ENCODE measurements around the gene STRA8.

The STRA8 gene

DNA sequence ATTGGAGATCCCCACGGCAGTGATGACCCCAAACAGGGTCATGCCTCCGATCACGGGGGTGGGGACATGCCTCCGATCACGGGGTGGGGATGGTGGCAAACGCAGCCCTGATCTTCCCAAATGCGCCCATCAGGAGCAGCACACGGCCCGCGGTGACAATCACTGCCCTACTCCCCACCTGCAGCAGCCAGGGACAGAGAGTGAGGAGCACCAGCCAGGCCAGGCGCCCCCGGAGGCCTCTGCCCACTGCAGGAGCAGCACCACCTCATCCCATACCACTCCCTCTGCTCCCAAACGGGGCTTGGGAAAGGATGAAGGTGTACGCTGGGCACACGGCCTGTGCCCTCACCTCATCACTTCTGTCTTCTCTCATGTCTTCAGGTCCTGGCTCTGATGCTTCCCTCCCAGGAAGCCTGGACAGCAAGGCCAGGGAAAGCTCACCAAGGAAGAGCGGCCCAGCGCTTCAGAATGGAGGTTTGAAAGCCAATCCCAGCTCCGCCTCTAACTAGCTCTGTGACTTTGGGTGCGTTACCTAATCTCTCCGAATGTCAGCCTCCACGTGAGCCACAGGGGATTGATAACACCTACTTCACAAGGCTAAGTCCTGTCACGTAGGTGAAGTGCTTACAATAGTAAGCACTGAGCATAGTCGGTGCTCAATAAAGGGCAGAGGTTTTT lies 37.1 kb downstream of the STRA8 start:
- no peak for DNase-seq (ENCODE audit: low read depth)

DNA sequence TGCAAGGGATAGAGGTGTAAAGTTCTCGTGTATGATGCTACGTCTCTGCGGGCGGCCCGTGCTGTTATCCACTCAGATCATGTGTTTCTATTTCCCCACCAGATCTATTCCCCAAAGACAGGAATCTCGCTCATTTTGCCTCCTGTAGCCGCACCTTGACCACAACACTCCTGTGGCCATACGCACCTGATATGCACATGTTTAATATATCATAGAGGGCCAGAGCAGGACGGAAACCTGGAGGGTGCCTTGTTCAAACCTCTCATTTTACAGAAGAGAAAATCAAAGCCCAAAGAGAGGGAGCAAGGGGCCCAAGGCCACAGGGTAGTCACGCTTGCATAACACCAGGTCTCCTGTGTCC lies 37.6 kb downstream of the STRA8 start:
- DNase-seq (ENCODE audit: low read depth): no peak

DNA sequence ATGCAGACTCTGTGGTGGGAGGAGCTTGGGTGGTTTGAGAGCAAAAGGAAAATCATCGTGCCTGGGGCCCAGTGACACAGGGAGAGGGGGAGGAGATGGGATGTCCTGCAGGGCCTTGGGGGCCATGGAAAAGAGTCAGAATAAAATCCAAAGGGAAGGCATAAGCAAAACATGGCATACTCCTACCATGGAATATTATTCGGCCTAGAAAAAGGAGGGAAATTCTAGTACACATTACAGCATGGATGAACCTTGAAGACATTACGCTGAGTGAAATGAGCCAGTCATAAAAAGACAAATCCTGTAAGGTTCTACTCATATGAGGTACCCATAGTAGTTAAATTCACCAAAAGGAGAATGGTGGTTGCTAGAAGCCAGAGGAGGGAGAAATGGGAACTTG lies 38.7 kb downstream of the STRA8 start:
- no peak for DNase-seq (ENCODE audit: low read depth)

DNA sequence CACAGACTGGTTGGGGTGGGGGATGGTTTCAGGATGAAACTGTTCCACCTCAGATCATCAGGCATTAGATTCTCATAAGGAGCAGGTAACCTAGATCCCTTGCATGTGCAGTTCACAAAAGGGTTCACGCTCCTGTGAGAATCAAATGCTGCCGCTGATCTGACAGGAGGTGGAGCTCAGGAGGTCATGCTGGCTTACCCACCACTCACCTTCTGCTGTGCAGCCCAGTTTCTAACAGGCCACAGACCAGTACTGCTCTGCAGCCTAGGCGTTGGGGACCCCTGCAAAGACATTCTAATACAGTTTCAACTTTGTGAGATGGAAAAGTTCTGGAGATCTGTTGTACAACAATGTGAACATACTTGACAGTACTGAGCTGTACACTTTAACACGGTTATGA lies 39.9 kb downstream of the STRA8 start:
- DNase-seq (ENCODE audit: low read depth): no peak

DNA sequence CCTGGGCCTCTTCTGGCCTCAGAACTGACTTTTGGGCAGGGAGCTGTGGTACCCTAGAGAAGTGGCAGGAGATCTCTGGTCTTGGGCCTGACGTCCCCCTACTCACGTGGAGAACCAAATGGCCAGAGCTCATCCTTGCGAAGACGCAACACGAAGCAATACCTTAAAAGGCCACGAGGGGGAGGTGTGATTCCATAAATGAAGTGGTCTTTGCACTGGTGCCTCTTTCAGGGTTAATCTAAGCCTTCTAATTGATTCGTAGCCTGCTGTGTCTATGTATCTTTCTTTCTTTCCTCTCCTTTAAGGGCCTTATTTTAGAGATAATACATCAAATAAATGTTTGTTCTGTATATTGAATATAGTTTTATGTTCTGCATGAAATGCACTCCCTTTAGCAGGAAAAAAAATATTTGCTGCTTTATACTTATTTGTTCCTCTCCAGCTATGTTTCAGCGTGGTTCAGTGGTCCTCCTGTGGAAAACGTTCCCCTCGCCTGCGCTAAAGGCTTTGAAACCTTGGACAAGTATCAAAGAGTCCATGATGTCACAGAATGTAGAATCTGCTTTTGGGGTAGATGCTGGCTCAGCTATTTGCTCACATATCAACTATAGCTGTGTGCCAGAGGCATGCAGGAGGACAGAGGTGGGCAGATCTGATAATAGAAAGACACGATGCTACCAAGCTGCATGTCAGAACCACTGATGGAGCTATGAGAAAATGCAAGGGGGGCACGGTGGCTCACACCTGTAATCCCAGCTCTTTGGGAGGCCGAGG lies 41.0 kb downstream of the STRA8 start:
- DNase-seq (ENCODE audit: low read depth): peak; percentile 30

DNA sequence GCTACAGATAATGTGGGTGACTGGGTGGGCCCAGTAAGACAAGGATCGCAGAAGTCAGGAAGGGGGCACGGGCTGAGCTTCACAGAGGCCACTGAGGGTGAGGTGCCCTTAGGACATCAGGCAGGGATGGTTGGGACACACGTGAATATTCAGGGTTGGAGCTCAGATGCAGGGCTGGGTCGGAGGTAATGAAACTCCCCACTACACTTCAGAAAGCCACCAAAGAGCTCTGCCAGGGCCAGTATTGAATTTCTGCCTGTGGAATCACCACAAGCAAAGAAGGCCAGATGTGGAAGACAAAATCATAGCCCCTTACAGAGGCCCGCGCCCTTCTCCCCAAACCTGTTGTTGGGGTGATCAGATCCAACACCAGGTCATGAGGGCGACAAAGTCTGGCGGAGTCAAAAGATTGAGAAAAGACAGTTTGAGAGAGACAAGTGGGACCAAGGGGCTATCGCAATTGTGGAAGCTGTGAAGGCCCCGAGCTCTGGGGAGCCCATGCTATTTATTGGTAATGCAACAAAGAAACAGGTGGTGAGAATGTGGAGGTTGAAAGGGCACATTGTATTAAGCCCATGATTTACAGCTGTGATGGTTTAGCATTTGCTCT lies 42.4 kb downstream of the STRA8 start:
- no peak for DNase-seq (ENCODE audit: low read depth)

DNA sequence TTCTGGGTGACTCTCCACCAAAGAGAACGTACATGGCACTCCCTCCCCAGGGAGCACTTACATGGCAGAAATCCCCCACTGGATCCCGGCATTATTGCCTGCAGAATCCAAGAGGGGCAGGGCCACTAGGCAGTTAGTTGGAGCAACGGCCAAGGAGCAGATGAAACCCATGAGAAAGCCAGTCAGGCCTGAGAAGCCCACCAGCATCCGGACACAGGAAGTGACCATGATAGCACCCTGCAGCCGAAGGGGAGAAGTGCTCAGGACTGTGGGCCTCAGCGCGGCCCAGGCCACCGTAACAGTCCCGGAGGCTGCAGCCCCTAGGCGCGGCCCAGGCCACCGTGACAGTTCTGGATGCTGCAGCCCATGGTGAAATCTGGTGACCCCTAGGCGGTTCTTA lies 43.5 kb downstream of the STRA8 start:
- no peak for DNase-seq (ENCODE audit: low read depth)

DNA sequence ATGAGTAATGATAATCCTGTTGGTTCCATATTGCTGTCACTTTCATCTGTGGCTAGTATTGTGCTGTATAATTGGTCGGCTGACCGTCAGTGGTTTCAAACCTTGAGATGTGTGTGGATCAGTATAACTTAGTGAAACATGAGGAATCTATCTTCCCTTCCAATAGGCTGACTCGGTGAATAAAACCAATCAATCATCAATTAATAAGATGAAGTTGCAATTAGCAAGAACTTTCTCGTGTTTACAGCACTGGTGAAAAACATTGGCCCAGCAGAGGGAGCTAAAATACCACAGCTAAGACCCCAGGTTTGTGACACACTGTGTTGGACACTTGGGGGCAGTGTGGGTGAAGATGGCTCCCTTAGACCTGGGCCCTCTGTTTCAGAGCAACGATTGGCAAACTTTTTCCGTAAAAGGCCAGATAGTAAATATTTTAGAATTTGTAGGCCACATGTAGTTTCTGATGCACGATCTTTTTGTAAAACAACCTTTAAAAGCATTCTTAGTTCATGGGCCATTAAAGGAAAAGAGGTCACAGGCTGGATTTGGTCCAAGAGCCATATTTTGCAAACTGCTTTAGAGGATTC lies 47.8 kb downstream of the STRA8 start:
- DNase-seq (ENCODE audit: low read depth): peak; percentile 51

DNA sequence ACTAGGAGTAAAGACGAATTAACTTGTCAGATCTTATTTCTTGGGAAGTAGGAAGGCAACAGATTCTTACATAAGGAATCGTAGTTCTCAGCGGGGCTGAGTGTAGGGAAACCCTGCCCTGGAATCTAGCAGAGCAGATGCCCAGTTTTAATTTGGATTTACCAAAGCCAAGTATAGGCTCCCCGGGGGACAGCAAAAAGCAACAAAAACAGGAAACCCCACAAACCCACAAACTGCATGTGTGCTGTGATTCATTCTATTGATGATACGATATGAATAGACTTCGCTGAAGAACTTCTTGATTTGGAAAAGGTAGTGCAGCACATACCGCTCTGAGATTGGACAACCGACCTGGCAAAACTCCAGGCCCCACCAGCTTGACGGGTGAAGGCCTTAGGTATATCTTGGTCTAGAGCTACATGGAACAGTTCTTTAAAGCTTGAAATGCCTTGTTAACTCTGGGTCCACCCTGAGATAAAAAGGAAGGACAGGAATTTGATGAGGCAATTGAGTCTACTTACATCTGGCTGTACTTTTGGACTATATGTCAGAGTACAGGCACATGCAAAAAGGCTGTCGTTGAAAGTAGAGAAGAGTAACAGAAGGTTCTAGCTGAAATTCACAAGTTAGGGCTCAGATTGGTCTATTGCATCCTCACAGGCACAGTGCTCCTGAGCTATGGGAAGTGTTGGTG lies 49.1 kb downstream of the STRA8 start:
- DNase-seq (ENCODE audit: low read depth): no peak

DNA sequence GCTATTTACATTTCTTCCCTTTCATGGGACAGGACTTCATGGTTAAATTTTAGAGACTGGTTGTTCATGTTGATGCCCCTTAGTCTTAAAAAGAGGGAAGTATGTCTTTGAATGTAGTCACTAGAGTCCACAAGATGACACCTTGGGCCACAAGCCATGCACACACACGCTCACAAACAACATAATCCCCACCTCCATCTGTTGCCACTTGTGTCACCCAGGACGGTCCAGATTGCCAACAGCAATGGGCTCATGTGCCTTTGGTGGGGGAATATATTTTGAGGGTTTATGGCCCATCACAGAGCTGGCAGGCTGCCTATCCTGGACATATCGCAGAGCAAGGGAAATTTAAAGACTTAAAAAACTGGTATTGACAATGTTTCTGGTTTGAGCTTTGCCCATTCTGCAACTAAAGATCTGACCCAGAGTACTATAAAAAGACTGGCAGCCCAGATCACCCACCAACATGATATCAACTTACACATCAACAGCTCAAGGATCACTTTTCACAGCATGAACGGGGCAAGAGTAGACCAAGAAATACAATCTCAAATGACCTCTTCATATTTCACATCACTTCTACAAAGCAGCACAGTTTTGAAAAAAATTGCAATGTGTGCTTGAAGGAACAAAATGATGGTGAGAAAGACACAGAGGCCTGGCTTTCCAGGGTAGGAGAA lies 50.5 kb downstream of the STRA8 start:
- no peak for DNase-seq (ENCODE audit: low read depth)

DNA sequence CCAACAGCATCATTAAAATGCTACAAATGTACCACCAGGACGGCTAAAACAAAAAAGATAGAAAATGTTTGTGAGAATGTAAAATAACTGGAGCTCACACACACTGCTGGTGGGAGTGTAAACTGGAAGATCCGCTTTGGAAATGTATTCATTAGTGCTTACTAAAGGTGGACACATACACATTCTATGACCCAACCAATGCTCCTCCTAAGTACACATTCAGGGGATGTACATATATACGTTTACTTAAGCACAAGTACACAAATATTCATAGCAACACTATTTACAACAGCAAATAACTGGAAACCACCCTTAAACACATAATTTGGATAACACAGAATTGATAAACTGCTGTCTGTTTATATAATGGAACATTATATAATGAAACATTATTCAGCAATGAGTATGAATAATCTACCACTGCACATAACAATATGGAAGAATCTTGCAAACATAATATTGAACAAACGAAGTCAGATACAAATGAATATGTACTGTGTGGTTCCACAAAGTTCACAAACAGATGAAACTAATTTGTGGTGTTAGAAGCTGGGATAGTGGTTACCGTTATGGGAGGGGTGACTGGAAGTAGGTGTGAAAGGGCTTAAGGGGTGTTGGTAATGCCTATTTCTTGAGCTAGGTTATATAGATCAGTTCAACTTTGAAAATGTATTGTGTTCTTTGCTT lies 52.1 kb downstream of the STRA8 start:
- no peak for DNase-seq (ENCODE audit: low read depth)

DNA sequence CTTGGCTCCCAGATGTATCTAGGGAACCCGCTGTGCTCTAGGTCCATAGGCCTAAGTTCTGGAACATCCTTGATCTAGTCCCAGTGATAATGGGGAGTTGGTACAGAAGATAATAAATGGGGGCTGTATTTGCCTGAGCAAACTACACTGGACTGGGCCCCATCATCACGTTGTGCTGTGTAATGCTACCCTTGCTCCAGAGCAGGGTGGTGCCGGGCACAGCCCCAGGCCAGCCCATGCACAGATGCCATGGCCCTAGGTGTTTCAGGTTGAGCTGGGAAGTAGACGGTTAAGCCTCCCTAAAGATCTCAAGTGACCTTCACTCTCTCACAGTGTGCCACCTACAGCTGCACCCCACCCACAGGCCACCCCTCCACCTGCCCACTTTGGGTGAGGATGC lies 53.2 kb downstream of the STRA8 start:
- no peak for DNase-seq (ENCODE audit: low read depth)

DNA sequence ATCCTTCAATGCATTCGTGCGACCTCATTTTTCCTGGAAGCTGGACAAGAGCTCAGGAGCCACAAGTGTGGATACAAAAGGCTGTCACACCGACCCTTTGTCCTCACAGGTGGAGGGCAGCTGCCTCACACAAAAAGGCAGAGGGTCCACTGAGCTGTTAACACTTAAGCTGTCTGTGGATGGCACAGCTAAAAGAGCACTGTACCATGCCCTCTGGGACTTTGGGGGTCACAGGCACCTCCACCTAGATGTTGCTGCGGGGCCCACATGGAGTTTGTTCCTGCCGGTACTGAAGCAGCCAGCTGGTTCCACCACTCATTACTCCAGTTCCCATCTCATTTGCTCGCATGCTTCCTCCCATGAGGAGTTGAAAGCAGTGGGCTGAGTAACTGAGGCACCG lies 57.0 kb downstream of the STRA8 start:
- DNase-seq (ENCODE audit: low read depth): no peak

DNA sequence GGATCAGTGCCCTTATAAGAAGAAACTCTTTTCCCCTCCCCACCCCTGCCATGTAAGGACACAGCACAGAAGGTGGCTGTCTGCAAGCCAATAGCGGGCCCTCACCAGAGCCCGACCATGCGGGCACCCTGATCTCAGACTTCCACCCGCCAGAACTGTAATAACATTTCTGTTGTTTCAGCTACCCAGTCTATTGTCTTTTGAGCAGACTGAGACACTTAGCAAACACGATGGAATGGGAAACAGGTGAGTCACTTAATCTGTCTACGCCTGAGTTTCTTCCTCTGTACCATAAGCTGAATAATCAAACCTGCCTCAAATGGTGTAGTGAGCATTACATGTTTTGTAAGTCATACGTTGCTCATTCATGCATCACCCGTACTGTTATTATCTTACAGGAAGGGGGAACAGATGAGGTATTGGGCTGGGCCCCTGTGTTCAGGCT lies 58.2 kb downstream of the STRA8 start:
- DNase-seq (ENCODE audit: low read depth): no peak

DNA sequence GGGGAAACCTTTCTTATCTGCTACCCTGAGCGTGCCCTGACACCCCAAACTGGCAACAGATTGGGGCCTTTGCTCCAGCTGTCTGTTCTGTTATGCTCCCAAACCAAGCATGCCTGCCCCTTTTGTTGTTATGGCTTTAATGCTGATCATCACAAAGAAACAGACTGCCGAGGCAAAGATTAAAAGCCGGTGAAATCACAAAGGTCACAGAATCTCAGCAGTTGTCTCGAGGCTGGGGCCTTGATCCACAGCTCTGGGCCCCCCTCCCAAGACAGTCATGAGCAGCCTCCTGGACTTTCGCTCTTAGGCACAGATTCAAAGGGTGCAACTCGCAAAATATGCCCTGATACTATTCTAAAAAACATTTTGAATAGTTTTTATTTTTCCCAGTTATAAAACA lies 65.6 kb downstream of the STRA8 start:
- DNase-seq (ENCODE audit: low read depth): no peak

DNA sequence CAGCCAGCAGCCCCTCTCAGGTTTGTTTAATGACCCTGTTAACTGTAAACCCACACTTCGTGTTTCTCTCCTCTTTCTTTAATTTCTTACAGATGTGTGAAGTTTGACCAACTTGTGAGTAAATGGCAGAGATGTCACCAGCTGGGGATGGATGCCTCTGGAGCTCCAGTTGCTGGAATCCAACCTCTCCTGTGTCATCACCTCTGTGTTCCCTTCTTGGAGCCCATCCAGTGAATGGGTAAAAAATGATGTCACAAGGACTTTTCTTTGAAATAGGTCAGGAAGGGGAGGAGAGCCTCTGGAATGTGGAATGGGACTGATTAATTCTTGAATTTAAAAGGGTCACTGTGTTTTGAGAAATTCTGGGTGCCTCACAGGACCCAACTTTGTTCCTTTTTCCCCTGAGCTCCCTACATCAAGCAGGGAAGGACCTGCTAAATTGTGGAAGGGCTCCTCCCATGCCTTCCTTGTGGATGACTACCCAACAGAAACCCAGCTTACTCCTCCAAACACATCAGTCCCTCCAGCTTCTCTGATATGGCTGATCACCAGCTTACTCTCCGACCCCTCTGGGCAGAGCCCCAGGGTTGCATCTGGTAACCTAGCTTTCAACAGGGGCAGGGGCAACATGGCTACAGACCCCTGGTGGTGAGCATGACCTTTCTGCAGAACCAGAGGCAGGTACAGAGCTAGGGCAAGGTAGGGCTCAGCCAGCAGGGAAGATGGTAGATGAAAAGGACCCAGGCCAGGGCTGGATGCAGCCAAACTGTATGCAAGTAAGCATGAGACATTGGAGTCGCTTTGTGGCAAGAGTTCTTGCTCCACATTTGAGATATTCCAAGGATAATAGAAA lies 67.5 kb downstream of the STRA8 start:
- DNase-seq (ENCODE audit: low read depth): no peak

Measured in activated T-helper 1 cell treated with Interleukin-2 at 50 U/mL for 16 hours (primary cell).